Measurements from ENCODE around the gene NKX1-1.

NKX1-1 gene

DNA sequence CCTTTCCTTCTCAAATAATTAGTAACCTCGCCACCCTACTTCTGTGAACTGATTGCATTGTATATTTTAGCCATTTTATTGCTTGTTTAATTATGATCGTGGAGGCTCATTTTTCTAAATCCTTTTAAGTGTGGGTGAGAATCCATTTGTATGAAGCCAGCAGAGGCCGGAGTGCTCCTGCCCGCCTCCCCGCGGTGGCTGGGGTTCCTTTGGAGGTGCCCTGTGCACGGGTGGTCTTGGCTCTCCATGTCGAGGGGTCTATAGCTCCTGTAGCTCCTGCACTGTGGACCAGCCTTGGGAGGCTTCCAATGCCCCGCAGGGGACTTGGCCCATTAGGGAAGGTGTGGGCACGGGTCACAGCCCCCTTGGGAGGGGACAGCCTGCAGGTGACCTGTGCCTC is 44.2 kb downstream of the NKX1-1 start:
- no peak overlapping the region for H3K4me3 ChIP-seq (ENCODE audit: low read depth, low read length)

DNA sequence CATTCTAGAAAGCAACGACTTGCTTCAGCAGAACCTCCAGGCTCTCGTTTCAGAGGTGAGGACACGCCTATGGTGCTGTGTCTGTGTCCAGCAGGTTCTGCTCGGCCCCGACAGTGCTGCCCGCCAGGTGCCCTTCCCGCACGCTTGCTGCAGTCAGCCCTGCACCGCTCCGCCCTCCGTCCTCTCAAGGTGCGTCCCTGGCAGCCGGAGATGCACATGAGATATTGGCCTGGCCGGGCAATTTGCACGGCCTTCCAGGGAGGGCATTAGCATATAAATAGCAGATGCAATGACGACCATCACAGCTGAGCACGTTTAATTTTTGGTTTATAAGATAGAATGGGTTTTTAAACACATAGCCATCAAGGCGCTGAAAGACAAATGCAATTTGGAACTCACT is 44.8 kb downstream of the NKX1-1 start:
- H3K4me3 ChIP-seq (ENCODE audit: low read depth, low read length), result no peak overlapping the region

- no peak overlapping the region for H3K4me3 ChIP-seq (ENCODE audit: low read depth, low read length)
Measured at GRCh38 chr4:1360423-1361283, 45.6 kb downstream of the NKX1-1 start.

- no peak overlapping the region for H3K4me3 ChIP-seq (ENCODE audit: low read depth, low read length)
Measured at GRCh38 chr4:1359976-1360375, 46.3 kb downstream of the NKX1-1 start.

- H3K4me3 ChIP-seq (ENCODE audit: low read depth, low read length), result no peak overlapping the region
Measured at GRCh38 chr4:1359144-1359501, 47.1 kb downstream of the NKX1-1 start.

GRCh38 chr4:1358421-1359143 is 47.7 kb downstream of the NKX1-1 start:
- no peak overlapping the region for H3K4me3 ChIP-seq (ENCODE audit: low read depth, low read length)

- no peak overlapping the region for H3K4me3 ChIP-seq (ENCODE audit: low read depth, low read length)
Measured at GRCh38 chr4:1357356-1358248, 48.6 kb downstream of the NKX1-1 start.

DNA sequence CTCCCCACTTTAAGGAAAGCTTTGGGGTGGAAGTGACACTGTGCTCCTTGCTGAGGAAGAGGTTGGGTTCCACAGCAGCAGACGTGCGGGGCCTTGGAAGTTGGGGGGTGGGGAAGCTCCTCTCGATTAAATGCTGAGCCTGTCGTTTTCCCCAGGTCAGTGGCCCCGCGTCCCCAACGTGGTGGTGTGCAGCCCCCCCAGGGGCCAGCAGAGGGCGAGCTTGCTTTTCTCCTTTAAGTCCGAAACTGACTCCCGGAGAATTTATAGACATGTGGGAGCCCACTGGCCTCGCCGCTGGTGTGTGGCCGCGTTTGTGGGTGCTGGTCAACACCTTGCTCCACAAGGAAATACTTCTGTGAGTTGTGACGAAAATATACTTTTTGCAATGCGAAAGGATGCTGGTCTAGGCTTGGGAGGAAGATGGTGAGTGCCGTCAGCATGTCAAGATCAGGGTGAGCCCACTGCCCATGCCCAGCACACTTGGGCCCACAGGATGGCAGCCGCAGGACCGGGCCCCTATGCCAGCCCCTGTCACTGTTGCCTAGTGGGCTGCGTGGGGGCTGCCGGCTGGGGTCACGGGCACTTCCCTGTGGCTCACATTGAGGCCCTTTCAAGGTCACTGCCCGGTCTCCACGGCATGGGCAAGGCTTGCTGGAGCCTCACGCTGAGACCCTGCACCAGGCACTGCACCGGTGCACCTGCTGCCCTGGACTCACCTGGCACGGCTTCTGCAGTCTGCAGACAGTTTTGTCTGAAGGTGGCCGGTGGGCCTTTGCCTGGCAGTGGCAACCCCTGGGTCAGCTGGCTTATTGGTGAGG is 49.9 kb downstream of the NKX1-1 start:
- H3K4me3 ChIP-seq (ENCODE audit: low read depth, low read length), result no peak overlapping the region

GRCh38 chr4:1355378-1355777 is 50.9 kb downstream of the NKX1-1 start:
- no peak overlapping the region for H3K4me3 ChIP-seq (ENCODE audit: low read depth, low read length)

DNA sequence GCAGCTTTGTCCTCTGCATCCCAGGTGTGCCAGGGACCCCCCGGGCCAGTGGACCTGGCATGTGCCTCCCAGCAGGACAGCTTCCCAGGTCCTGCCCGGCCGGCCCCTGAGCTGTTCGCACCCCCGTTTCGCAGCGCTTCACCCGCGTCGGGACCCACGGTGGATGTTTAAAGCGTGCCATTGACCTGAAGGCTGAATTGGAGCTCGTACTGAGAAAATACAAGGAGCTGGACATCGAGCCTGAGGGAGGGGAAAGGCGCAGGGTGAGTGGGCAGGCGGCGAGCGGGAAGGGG is 51.3 kb downstream of the NKX1-1 start:
- no peak overlapping the region for H3K4me3 ChIP-seq (ENCODE audit: low read depth, low read length)

DNA sequence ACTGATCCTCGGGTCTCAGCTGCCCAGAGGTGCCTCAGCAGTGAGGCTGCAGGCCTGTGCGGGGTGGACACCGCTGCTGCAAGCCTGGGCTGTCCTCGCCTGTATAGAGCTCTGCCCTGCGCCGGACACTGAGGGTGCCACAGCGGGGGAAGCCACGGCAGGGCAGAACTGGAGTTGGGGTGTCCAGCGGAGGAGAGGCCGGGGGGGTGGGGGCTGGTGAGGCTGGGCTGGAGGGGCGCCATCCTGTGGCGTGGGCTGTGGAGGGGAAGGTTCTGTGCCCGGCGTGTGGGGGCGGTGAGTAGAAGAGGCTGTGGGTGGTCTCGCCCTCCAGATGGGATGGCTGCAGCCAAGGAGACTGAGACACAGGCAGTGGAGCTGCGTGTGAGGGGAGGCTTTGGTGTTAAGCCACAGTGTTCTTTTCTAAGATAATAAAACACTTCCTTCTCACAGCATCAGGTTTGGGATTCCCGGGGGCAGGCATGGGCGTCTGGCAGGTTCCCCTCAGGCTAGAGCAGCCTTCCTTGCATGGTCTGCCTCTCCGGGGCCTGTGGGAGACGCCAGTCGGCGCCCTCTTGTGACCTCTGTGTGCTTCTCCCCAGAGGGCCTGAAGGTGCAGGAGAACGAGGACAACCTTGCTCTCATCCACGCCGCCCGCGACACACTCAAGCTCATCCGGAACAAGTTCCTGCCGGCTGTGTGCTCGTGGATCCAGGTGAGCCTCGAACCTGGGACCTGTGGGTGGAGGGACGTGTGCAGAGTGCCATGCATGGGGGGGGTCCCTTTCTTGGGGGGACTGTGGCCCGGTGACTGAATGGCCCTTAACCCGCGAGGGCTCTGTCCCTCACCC is 51.9 kb downstream of the NKX1-1 start:
- H3K4me3 ChIP-seq (ENCODE audit: low read depth, low read length), result no peak overlapping the region

GRCh38 chr4:1353186-1354055 is 52.8 kb downstream of the NKX1-1 start:
- no peak overlapping the region for H3K4me3 ChIP-seq (ENCODE audit: low read depth, low read length)

Data from iPS-11a (cell line).